Stimulated activated CD4-positive, alpha-beta T cell treated with anti-CD3 and anti-CD28 coated beads, Interleukin-2, amount 100 ng/mL, for 4 hours (primary cell): ENCODE measurements around the gene COG4.

Experiments used
- DNase-seq: peaks from one replicate; pipeline ENCODE4 v3.0.0-alpha.2; 2020; ENCODE audit warnings: low read depth

COG4 gene

DNA sequence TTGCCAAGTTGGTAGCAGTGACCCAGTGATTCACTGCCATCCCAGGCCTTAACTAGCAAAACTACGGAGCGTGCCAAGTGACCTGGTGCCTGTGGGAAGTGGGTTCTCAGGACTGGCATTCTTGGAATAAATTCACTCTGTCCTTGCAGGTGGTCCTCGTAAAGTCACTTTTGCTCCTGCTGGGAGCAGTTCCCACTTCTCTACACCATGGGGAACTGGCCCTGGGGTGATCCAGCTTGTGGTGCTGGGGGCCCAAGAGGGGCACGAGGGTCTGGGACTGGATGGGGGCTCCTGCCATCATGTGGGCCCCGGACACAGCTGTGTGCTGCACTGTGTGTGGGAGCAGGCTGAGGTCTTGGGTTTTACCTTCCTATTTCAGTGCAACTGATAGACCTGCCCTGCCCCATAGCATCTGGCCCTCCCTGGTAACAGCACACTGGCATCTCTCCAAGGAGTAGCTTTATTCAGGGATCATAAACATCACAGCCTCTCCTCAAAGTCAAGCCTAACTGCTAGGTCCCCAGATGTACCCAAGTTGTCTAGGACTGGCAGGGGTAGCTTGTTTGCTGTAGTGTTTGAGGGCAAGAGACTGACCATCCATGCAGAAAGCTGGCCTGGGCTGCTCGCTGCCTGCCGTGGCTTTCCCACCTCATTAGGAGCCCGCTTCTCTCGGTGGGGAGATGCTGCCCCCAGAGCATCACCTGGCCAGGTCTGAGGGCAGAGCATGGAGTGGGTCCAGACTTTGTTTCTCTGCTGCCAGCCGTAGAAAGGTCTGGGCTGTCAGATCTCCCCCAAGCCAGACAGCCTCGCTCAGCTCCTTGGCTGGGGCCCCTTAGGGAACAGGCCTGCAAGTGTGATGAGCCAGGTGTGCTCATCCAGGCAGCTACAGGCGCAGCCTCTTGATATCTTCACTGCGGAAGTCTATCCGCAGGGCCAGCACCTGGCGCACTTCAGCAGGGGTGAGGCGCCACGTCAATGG, 42.9 kb downstream of the COG4 start:
- DNase-seq: no peak

DNA sequence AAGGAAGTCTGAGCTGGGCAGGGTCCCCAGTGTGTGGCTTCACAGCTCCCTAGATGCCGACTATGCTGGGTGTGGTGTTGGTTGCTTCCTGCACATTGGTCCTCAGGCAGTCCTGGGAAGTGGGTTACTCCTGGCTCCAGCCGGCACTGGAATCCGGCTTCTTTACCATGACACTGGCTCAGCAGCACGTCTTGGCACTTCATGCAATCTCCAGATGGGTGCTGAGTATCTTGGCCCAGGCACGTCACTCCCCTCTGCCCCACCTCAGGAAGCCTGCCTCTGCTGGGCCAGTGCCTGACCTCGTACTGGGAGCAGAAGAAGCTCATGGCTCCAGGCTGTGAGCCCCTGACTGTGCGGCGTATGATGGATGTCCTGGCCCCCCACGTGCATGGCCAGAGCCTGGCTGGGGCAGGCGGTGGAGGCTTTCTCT, 44.4 kb downstream of the COG4 start:
- no peak for DNase-seq

DNA sequence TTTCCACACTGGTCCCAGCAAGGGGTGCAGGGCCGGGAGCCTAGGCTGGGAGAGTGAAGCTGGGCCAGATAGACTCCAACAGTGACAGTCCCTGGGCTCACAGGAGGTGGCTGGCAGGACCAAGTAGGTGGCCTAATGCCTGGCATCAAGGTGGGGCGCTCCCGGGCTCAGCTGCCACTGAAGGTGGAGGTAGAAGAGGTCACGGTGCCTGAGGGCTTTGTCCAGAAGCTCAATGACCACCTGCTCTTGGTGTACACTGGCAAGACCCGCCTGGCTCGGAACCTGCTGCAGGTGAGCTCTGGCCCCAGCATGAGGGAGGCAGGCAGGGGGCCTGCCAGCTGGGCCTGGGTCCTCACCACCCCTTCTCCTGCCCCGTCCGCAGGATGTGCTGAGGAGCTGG, 45.2 kb downstream of the COG4 start:
- no peak for DNase-seq

DNA sequence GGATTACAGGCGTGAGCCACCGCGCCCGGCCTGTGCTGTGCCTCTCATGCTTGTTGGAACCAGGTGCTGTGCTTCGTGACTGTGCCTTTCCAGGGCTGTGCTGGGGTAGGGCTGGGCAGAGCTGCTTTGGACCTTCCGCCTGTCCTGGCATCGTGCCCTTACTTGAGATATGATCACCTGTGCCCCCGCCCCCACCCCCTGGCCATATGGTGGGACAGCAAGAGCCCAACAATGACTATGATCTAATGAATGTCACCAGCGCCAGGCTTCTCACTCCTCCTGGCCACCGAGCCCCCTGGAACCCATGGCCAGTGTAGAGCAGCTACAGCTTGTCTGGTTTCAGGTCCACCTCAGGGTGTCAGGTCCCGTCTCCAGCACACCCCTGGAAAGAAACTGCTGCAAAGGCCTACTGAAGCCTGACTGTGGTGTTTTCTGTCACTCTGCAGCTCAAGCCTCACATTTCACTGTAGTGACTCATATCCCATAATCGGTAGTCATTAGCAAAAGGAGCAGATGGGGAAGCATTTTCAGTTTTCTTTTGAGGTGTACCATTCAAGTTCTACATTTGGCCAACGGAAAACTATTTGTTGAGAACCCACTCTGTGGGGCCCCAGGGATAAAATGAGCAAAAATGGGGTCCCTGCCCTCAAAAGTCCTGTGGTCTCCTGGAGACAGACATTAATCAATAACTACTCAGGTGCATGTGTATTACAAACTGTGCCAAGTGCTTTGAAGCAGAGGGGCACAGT, 46.9 kb downstream of the COG4 start:
- DNase-seq: no peak

DNA sequence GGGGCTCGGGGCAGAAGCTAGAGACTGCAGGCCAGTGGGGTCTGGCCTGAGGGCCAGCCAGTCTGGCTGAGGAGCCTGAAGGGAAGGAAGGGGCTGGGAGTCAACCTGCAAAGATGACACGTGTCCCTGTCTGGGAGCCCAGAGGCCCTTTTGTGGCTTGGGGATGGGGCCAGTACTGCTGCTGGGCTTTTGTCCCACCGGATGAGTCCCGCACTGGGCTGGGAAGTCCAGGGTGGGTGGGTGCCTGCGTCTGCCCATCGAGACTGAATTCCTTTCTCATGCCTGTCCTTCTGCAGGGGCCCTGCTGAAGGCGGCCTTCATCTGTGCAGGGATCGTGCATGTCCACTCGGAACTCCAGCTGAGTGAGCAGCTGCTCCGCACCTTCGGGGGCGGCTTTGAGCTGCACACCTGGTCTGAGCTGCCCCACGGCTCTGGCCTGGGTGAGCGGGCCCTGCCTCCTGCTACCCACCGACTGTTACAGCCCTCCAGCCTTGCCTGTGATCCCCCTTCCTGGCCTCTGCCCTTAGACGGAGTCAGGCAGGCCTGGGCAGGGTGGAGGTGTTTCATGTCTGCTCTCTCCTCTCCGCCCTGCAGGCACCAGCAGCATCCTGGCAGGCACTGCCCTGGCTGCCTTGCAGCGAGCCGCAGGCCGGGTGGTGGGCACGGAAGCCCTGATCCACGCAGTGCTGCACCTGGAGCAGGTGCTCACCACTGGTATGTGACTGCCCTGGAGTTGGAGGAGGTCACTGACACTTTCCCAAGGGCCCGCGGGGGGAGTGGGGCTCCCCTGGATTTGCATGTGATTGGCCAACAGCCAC, 48.1 kb downstream of the COG4 start:
- DNase-seq: no peak

DNA sequence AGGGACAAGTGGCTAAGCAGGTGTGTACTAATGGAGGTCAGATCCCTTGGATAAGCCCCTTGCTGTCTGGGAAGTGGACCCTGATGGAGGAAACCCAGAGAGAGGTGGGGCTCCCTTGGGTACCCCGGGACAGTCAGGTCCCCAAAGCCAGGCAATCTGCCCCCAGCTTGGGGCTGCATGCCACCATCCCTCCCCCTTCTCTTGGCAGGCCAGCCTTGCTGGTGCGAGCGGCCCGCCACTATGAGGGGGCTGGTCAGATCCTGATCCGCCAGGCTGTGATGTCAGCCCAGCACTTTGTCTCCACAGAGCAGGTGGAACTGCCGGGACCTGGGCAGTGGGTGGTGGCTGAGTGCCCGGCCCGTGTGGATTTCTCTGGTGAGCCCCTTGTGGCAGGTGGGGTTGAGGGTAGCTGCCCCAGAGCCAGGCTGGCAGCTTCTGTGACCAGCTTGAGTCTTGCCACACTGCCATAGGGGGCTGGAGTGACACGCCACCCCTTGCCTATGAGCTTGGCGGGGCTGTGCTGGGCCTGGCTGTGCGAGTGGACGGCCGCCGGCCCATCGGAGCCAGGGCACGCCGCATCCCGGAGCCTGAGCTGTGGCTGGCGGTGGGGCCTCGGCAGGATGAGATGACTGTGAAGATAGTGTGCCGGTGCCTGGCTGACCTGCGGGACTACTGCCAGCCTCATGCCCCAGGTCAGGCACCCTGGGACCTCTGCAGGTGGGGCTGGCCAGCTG, 48.9 kb downstream of the COG4 start:
- DNase-seq: no peak

DNA sequence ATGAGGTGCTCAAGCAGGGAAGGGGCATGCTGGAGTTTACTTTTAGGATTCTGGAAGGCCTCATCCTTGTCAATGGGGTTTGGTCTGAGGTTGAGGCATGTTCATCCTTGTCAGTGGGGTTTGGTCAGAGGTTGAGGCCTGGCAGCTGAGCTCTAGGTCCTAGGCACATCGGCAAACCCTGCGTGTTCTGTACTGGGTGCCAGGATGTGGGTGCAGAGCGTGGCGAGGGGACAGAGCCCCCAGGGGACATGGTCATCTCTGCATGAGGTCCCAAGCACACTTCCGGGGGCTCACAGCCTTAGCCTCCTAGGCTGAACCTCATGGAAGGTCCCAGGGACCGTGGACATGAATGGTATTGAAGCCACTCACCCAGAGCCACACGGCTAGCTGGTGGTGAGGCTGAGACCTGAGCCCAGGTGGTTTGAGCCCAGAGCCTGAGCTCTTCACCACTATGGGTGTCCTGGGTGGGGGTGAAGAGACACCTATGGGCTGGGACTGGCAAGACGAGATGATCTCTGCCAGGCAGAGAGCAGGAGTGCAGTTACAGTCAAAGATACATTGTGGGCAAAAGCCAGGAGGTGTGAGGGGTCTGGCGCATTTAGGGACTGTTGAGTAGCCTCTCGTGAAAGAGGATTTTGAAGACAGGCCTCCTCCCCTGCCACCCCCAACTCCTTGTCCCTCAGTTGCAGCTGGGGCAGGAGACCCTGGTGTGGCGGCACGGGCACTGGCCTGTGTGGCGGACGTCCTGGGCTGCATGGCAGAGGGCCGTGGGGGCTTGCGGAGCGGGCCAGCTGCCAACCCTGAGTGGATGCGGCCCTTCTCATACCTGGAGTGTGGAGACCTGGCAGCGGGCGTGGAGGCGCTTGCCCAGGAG, 49.7 kb downstream of the COG4 start:
- DNase-seq: no peak

DNA sequence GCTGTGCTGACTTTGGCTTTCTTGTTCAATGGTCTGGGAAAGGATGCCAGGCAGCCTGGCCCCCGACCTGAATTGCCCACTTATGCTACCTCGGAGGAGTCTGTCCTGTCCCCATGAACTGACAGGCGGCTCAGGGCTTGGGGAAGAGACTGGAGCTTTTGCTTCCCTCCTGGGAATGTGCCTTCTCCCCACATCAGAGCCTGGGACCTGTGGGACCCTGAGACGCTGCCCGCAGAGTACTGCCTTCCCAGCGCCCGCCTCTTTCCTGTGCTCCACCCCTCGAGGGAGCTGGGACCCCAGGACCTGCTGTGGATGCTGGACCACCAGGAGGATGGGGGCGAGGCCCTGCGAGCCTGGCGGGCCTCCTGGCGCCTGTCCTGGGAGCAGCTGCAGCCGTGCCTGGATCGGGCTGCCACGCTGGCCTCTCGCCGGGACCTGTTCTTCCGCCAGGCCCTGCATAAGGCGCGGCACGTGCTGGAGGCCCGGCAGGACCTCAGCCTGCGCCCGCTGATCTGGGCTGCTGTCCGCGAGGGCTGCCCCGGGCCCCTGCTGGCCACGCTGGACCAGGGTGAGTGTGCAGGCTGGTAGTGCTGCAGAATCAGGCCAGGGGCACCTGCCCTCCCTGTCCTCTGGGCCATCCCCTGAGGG, 50.4 kb downstream of the COG4 start:
- no peak for DNase-seq

DNA sequence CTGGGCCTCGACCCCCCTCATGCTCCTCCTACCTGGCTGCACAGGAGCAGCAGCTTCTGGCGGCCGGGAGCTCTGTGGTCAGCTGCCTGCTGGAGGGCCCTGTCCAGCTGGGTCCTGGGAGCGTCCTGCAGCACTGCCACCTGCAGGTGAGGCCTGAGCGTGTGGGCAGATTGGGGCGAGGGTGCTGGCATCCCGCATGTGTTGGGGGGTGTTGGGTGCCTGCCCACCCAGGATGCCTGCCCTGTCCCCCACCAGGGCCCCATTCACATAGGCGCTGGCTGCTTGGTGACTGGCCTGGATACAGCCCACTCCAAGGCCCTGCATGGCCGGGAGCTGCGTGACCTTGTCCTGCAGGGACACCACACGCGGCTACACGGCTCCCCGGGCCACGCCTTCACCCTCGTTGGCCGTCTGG, 52.4 kb downstream of the COG4 start:
- DNase-seq: no peak

DNA sequence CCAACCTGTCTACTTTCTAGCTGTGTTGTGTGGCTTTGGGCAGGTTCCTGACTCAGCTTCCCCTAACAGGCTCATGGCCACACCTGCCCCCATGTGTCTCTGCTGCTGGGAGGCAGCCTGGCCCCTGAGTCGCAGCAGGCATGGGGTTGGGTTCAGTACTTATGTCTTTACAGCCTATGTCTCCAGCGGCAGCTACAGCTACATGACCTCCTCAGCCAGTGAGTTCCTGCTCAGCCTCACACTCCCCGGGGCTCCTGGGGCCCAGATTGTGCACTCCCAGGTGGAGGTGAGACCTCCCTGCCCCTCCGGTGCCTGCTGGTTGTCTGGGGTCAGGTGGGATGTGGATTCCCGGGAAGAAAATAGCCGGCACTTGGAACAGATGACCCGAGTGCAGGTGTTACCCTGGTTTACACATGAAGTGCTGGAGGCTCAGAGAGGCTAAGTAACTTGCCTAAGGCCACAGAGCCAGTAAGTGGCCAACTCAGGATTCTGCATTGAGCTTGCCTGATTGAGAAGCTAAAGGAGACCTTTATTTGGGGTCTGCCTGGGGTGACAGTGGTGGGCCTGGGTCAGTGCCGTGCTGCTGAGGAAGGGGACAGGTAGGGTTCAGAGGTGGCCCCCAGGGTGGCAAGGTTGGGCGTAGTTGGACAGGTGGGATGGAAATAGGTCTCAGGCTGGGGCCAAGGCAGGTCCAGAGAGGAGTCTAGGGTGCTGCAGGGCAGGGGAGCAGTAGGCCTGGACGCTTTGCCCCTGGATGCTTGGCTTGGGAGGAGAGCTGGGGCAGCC, 53.0 kb downstream of the COG4 start:
- DNase-seq: no peak

DNA sequence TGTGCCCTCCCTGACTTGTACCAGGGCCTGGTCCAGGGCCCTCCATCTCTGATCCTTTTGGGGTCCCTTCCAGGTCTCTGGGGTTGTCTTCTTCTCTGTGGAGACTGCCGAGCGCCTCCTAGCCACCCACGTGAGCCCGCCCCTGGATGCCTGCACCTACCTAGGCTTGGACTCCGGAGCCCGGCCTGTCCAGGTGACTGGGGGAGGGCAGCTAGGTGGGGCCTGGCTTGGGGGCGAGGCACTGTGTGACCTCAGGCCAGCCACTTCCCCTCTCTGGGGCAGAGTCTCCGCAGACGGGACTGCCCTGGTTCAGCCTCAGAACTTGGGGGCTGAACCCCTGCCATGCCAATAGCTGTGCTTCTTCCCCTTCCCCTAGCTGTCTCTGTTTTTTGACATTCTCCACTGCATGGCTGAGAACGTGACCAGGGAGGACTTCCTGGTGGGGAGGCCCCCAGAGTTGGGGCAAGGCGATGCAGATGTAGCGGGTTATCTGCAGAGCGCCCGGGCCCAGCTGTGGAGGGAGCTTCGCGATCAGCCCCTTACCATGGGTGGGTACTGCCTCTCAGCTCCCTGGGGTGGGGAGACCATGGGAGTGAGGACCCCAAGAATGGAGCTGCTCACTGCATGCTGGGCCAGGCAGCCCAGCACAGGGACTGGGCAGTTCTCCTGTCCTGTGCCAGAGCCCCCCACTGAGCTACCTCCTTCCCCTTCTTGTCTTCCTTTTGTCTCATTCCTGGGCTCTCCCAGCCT, 54.4 kb downstream of the COG4 start:
- no peak for DNase-seq

DNA sequence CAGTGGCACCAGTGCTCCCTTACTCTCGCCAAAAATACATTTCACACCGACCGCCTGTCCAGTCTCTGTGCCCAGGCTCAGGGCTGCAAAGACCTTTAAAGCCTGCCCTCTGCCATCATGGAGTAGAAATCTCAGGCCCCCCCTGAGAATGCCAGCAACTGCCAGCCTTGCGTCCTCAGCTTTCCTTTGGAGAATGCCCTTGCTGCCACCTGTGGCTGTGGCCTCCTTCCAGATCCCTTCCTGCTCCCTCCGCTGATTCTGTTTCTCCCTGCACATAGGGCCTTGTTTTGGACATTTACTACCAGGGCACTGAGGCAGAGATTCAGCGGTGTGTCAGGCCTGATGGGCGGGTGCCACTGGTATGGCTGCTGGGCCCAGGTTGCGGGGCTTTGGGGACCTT, 55.7 kb downstream of the COG4 start:
- no peak for DNase-seq

DNA sequence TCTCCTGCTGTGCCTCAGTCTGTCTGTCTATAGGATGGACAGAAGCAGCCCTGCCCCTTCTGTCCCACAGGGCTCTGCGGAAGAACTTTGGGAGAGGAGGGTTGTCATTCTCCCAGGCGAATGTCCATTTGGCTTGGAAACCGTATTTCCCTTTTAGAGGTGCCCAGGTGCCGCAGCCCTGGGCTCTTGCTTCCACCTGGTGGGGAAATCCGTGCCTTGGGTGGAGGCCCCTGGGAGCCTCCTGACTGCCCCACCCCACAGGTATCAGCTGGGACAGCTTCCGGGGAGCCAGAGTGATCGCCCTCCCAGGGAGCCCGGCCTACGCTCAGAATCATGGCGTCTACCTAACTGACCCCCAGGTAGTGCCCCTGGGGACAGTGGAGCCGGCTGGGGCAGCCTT, 56.2 kb downstream of the COG4 start:
- DNase-seq: no peak

DNA sequence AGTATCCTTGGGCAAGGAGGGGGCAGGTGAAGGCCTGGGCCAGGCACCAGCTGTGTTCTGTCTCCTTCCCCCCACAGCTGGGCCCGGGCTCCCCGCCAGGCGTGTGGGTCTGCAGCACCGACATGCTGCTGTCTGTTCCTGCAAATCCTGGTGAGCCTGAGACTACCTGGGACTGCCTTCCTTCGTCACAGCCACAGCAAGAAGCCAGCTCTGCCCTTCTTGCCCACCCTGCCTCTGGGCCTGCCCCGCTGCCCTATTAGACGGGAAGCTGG, 56.6 kb downstream of the COG4 start:
- no peak for DNase-seq

DNA sequence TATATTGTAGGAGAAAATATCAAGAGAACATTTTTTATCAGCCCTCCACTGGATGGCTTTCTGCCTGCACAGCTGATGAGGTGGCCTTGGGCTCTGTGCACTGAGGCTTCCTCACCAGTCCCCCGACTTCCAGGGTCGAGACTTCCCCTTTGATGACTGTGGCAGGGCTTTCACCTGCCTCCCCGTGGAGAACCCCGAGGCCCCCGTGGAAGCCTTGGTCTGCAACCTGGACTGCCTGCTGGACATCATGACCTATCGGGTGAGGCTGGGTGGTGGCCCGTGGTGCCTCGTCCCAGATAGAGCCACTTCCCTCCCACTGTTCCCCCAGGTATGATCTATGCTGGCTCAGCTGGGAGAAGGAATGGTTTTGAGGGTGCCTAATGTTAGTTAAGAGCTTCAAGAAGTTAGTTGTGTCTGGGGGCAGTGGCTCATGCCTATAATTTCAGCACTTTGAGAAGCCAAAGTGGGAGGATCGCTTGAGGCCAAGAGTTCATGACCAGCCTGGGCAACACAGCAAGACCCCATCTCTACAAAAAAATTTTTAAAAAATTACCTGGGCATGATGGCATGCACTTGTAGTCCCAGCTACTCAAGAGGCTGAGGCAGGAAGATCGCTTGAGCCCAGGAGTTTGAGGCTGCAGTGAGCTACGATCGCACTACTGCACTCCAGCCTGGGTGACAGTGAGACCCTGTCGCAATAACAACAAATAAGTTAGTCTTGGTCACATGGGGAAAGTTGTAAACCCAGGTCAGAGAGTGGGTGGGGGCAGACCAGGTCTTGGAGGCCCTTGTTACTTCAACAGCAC, 57.2 kb downstream of the COG4 start:
- DNase-seq: no peak

DNA sequence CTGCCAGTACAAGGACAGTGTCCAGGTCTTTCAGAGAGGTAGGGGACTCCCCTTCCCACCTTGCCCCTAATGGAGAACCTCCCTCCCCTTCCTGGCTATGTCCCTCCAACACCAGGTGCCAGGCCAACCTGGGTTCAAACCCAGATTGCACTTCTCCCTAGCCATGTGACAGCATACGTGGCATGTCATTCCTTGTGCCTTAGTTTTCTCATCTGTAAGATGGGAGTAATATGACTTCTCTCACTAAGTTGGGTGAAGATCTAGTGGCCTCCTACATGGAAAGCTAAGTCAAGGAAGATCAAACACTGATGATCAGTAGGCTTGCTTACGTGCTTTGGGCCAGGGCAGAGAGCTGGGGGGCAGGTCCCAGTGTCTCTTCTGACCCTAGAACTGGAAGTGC, 60.1 kb downstream of the COG4 start:
- DNase-seq: no peak

DNA sequence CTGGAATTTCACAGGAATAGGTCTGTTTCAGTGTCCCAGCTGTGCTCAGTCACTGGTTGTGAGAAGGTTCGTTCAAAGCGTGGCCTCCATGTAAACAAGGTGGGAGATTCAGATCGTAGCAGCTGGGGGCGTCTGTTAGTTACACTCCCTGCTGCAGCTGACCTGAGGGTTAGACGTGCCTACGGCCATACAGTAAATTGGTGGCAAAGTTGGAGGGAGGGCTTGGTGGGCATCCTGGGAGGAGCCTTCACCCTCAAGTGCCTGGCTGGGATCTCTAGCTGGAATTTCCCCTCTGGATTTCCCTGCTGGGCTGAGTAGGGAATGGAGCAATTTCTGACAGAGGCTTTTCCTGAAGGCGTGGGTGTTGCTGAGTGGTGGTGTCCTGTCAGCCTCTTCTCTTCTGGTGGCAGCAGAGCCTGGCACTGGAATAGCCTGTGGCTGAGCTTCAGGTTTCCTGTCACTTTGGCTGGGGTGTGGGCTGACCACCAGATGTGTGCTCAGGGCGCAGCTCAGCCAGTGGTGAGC, 62.6 kb downstream of the COG4 start:
- no peak for DNase-seq
